Measurements from ENCODE around the gene PRDM1. TPM values are rescaled to one million over a fixed set of nuclear protein-coding genes. Genes with fewer than 3 reads are reported as not detected.

PRDM1 gene
- total RNA-seq, result 10 to 100 TPM; 31.3 to 51.9 (median 40.9) TPM

- intact Hi-C loops (cut with DNase I; ENCODE audit: low total_unique reads), result no loop called here
- DNase-seq (ENCODE audit: low spot score in 2 of 2), result peak; percentile 64 to 94
- H3K4me3 ChIP-seq (ENCODE audit: low read depth, poor library complexity, severe bottlenecking), result peak within 1 kb of the TSS; percentile 27
- WGBS, 2 donors, result 1 to 2% methylated on average over 44 of the region's 44 CpGs
- TF ChIP-seq CTCF (IDR thresholded peaks at IDR 0.05) (no peak), POLR2A (IDR thresholded peaks at IDR 0.05) (no peak)
Measured at GRCh38 chr6:106085984-106086813, at the start of gene PRDM1. PRDM1 (plus strand) TSS chr6:106086336; CDS start chr6:106086554, 218 bp downstream.

GRCh38 chr6:106037060-106037459 is 49.1 kb upstream of the PRDM1 start:
- no peak for TF ChIP-seq CTCF (IDR thresholded peaks at IDR 0.05)
- no peak for TF ChIP-seq POLR2A (IDR thresholded peaks at IDR 0.05)
- H3K4me3 ChIP-seq (ENCODE audit: low read depth, poor library complexity, severe bottlenecking), result no peak overlapping the region
- no peak for DNase-seq (ENCODE audit: low spot score in 2 of 2)
- intact Hi-C loops (cut with DNase I; ENCODE audit: low total_unique reads), result no loop called here

- no peak for DNase-seq (ENCODE audit: low spot score in 2 of 2)
- intact Hi-C loops (cut with DNase I; ENCODE audit: low total_unique reads), result no loop called here
- WGBS, 2 donors, result 64 to 67% methylated on average over 6 of the region's 6 CpGs
- no peak overlapping the region for H3K4me3 ChIP-seq (ENCODE audit: low read depth, poor library complexity, severe bottlenecking)
- TF ChIP-seq POLR2A (IDR thresholded peaks at IDR 0.05) (no peak), CTCF (IDR thresholded peaks at IDR 0.05) (no peak)
Measured at GRCh38 chr6:106039897-106040592, 46.1 kb upstream of the PRDM1 start.

- no peak overlapping the region for H3K4me3 ChIP-seq (ENCODE audit: low read depth, poor library complexity, severe bottlenecking)
- DNase-seq (ENCODE audit: low spot score in 2 of 2), result no peak
- WGBS, 2 donors, result 66 to 71% methylated on average over 1 of the region's 1 CpG
- no peak for TF ChIP-seq CTCF (IDR thresholded peaks at IDR 0.05)
- TF ChIP-seq POLR2A (IDR thresholded peaks at IDR 0.05), result no peak
- intact Hi-C loops (cut with DNase I; ENCODE audit: low total_unique reads), result no loop called here
Measured at GRCh38 chr6:106044151-106044550, 42.0 kb upstream of the PRDM1 start.

- no peak overlapping the region for H3K4me3 ChIP-seq (ENCODE audit: low read depth, poor library complexity, severe bottlenecking)
- 93 to 95% methylated on average over 2 of the region's 2 CpGs for WGBS, 2 donors
- no peak for DNase-seq (ENCODE audit: low spot score in 2 of 2)
- intact Hi-C loops (cut with DNase I; ENCODE audit: low total_unique reads), result no loop called here
- no peak for TF ChIP-seq POLR2A (IDR thresholded peaks at IDR 0.05)
- TF ChIP-seq CTCF (IDR thresholded peaks at IDR 0.05), result no peak
Measured at GRCh38 chr6:106045077-106045476, 41.1 kb upstream of the PRDM1 start.
